ENCODE results near the gene CREB3L1. TPM values are rescaled to one million over a fixed set of nuclear protein-coding genes. Genes with fewer than 3 reads are reported as not detected.

Gene CREB3L1
- total RNA-seq, 1 experiment from 2014 or later = 3.3 TPM

DNA sequence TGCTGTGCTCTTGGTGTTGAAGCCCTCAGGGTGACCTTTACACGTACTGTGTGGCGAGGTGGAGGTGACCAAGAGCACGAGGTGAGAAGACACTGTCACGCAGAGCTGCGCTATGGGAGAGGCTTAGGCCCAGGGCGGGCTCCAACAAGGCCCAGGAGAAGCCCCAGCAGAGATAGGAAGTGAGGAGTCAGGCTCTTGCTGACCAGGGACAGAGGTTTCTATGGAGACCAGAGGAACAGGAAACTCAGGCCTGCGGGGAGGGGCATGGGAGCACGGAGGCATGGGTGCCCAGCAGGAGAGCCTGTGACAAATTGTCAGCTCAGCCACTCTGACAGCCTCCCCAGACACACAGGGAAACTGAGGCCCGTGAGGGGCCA lies 85.6 kb downstream of the CREB3L1 start:
- Histone ChIP-seq H4K8ac (replicated peaks; ENCODE audit: insufficient read length, low read depth, low read length) (no peak overlapping the region), H2BK120ac (ENCODE audit: low read depth, low read length, poor library complexity, severe bottlenecking) (no peak overlapping the region), H3K9me3 (ENCODE audit: control insufficient read depth, low read depth, low read length) (no peaks in the 10 kb centered on the region), H3K56ac (ENCODE audit: insufficient read length, low read depth, low read length) (no peak overlapping the region), H2AK5ac (ENCODE audit: insufficient read length, low read length) (no peak overlapping the region), H4K5ac (ENCODE audit: insufficient read length, low read depth, low read length) (no peak overlapping the region), H3K27me3 (ENCODE audit: insufficient read depth, low read length) (no peaks in the 10 kb centered on the region), H2BK20ac (ENCODE audit: low read depth, low read length, poor library complexity, severe bottlenecking) (no peak overlapping the region), H4K91ac (ENCODE audit: insufficient read length, low read depth, low read length) (no peak overlapping the region), H2BK5ac (ENCODE audit: insufficient read length, low read length) (no peak overlapping the region), H3T11ph (ENCODE audit: low read length) (no peak overlapping the region), H3K14ac (ENCODE audit: insufficient read depth, low read length) (no peak overlapping the region), H3K9ac (ENCODE audit: extremely low read depth, insufficient read length, low read length) (no peak overlapping the region), H3K18ac (ENCODE audit: insufficient read length, low read depth, low read length) (no peak overlapping the region), H4K20me1 (ENCODE audit: control insufficient read depth, insufficient read depth, insufficient read length) (no peaks in the 10 kb centered on the region), H3K4me2 (ENCODE audit: insufficient read depth, insufficient read length, low read length) (no peak overlapping the region), H3K27ac (ENCODE audit: insufficient read length, low read depth, low read length) (no peak overlapping the region), H2BK12ac (ENCODE audit: insufficient read length, low read depth, low read length) (no peak overlapping the region), H3K79me2 (ENCODE audit: insufficient read depth, low read length) (no peaks in the 10 kb centered on the region; the same call in 1 of the 2 replicates), H3K79me1 (ENCODE audit: insufficient read depth, low read depth, low read length, poor library complexity, severe bottlenecking) (no peaks in the 10 kb centered on the region), H3K4me1 (ENCODE audit: insufficient read depth, low read length) (no peaks in the 10 kb centered on the region; the same call in 1 of the 2 replicates), H2AFZ (ENCODE audit: low read length) (no peak overlapping the region), H2BK15ac (ENCODE audit: low read depth, low read length) (no peak overlapping the region), H3K23me2 (ENCODE audit: insufficient read length, low read depth, low read length, poor library complexity, severe bottlenecking) (no peaks in the 10 kb centered on the region), H3K23ac (ENCODE audit: insufficient read length, low read depth, low read length) (no peak overlapping the region), H3K4ac (ENCODE audit: low read depth, low read length) (no peak overlapping the region)
- Mint-ChIP-seq H3K4me1 (peaks cover 24 to 41% of the 10 kb centered on the region in 2 experiments), H3K27me3 (ENCODE audit: low read depth) (no peaks in the 10 kb centered on the region), H3K36me3 (ENCODE audit: insufficient read depth in 1 of 3, low read depth in 3 of 3) (peaks cover 0 to 3% (median 2%) of the 10 kb centered on the region in 3 experiments; a peak in 5 of 7 replicates), H3K9me3 (no peaks in the 10 kb centered on the region), H3K27ac (peak overlapping the region; percentile 29 to 64 (median 45); a peak in 5 of 7 replicates), H3K4me3 (no peak overlapping the region)
- DNase-seq = no peak
- WGBS (ENCODE audit: extremely low coverage, insufficient read length, low lambda C conversion rate) = no CpG with 5 or more reads among the region's 9 CpGs
- TF ChIP-seq, protein P1, sequence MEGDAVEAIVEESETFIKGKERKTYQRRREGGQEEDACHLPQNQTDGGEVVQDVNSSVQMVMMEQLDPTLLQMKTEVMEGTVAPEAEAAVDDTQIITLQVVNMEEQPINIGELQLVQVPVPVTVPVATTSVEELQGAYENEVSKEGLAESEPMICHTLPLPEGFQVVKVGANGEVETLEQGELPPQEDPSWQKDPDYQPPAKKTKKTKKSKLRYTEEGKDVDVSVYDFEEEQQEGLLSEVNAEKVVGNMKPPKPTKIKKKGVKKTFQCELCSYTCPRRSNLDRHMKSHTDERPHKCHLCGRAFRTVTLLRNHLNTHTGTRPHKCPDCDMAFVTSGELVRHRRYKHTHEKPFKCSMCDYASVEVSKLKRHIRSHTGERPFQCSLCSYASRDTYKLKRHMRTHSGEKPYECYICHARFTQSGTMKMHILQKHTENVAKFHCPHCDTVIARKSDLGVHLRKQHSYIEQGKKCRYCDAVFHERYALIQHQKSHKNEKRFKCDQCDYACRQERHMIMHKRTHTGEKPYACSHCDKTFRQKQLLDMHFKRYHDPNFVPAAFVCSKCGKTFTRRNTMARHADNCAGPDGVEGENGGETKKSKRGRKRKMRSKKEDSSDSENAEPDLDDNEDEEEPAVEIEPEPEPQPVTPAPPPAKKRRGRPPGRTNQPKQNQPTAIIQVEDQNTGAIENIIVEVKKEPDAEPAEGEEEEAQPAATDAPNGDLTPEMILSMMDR (conservative IDR thresholded peaks at IDR 0.05) = no peak
